DND-41 (cell line): ENCODE measurements around the gene JADE2.

Experiments
- EZH2 ChIP-seq: IDR thresholded peaks from 3 replicates; pipeline ENCODE4 v1.6.1; 2012; ENCODE audit warnings: borderline replicate concordance, low read depth, mild to moderate bottlenecking, moderate library complexity, low read length, inconsistent platforms; ENCODE audit not compliant: severe bottlenecking
- TF ChIP-seq, protein P1 (sequence below): IDR thresholded peaks from 2 replicates; pipeline ENCODE4 v1.5.1; 2012; ENCODE audit warnings: borderline replicate concordance, low read length, moderate library complexity, mild to moderate bottlenecking; ENCODE audit not compliant: poor library complexity, severe bottlenecking; ENCODE audit errors: extremely low read depth

DNA sequence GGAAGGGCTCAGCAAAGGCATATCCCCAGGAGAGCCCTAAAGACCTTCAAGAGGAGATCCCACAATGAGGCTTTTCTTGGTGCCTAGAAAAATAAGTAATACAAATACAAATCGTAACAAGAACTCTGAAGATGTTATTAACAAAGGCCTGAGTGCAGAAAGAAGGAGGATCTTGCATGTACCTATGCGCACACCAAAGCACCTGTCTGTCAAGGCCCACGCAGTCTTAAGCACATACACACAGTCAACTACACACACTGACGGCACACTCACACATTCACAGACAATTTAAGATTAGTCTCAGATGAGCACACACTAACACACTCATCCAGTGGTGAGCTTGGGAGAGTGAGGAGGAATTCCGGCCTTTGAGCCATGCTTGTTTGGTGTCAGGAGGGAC lies 38.5 kb downstream of the JADE2 start:
- TF ChIP-seq, protein P1, sequence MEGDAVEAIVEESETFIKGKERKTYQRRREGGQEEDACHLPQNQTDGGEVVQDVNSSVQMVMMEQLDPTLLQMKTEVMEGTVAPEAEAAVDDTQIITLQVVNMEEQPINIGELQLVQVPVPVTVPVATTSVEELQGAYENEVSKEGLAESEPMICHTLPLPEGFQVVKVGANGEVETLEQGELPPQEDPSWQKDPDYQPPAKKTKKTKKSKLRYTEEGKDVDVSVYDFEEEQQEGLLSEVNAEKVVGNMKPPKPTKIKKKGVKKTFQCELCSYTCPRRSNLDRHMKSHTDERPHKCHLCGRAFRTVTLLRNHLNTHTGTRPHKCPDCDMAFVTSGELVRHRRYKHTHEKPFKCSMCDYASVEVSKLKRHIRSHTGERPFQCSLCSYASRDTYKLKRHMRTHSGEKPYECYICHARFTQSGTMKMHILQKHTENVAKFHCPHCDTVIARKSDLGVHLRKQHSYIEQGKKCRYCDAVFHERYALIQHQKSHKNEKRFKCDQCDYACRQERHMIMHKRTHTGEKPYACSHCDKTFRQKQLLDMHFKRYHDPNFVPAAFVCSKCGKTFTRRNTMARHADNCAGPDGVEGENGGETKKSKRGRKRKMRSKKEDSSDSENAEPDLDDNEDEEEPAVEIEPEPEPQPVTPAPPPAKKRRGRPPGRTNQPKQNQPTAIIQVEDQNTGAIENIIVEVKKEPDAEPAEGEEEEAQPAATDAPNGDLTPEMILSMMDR = no peak
- no peak for TF ChIP-seq EZH2
